Measurements from ENCODE around the gene TRIM31. TPM values are rescaled to one million over a fixed set of nuclear protein-coding genes. Genes with fewer than 3 reads are reported as not detected.

TRIM31 gene
- total and polyA plus RNA-seq, 3 experiments from 2014 or later: not detected

GRCh38 chr6:30061092-30061857 is 51.6 kb downstream of the TRIM31 start, which contains the start of gene POLR1H:
Gene POLR1H (plus strand): TSS chr6:30061265. CDS start chr6:30061525, 260 bp downstream.
- peak; percentile 73 to 92 (median 87) for DNase-seq
- no peaks in the 10 kb centered on the region for H3K9me3 ChIP-seq (ENCODE audit: low read length)
- H3K4me1 Mint-ChIP-seq: peaks cover 40 to 55% (median 53%) of the 10 kb centered on the region in 3 donors
- CTCF ChIA-PET: interaction anchor here (1.3 to 2.0 kb wide), 5 partner anchors 10 to 48 kb away, joined by 3 to 8 read pairs (median 4); no protein-coding TSS in a partner anchor
- peaks cover 36% of the 10 kb centered on the region for H3K4me1 ChIP-seq (ENCODE audit: insufficient read depth, low read length)
- peak within 1 kb of the TSS; percentile 82 for H3K4me3 ChIP-seq (ENCODE audit: low read length)
- peak within 1 kb of the TSS; percentile 97 to 100 (median 98) for H3K4me3 Mint-ChIP-seq
- H3K27ac Mint-ChIP-seq: peak within 1 kb of the TSS; percentile 96 to 100 (median 99)
- no peaks in the 10 kb centered on the region for H3K9me3 Mint-ChIP-seq
- H3K36me3 ChIP-seq (ENCODE audit: insufficient read depth, low read length): peaks cover 14% of the 10 kb centered on the region
- POLR2A ChIA-PET: interaction anchor here (1.0 to 1.2 kb wide), 4 partner anchors 11 to 153 kb away, joined by 3 to 5 read pairs (median 3); partner anchors contain the start of gene RNF39
- H3K27ac ChIP-seq (ENCODE audit: low read depth, low read length): peak within 1 kb of the TSS; percentile 97
- H3K36me3 Mint-ChIP-seq: peaks cover 7 to 64% (median 13%) of the 10 kb centered on the region in 3 donors
- H3K27me3 ChIP-seq (ENCODE audit: insufficient read depth, low read length, poor library complexity, severe bottlenecking): no peaks in the 10 kb centered on the region
- H3K27me3 Mint-ChIP-seq: no peaks in the 10 kb centered on the region

DNA sequence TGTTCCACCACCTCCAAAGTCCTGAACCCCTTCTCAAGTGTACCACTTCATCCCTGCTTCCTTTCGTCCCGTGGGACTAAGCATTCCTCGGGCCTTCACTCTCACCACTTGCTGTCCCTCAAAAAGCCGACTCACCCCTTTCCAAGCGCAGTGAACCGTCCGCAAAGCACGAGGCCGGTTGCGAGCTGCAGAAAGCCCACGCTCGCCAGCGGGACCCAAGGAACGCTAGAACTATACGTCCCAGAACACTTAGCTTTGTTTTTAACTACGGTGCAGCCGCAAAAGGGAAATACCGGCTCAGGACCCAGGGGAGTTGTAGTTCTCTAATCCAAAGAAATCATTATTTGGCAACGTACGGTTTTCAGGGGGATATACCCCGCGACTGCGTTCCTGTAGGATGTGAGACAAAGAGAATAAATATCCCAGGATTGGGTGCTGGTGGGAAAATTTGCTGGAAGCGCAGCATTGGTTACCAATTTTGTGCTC is 52.2 kb downstream of the TRIM31 start:
- Mint-ChIP-seq H3K4me1 (peaks cover 34 to 48% (median 47%) of the 10 kb centered on the region in 3 donors), H3K36me3 (peaks cover 7 to 69% (median 13%) of the 10 kb centered on the region in 3 donors), H3K27me3 (no peaks in the 10 kb centered on the region), H3K27ac (peak overlapping the region; percentile 96 to 100 (median 99)), H3K4me3 (peak overlapping the region; percentile 97 to 100 (median 98)), H3K9me3 (no peaks in the 10 kb centered on the region)
- Histone ChIP-seq H3K36me3 (ENCODE audit: insufficient read depth, low read length) (peaks cover 14% of the 10 kb centered on the region), H3K4me3 (ENCODE audit: low read length) (peak overlapping the region; percentile 82), H3K4me1 (ENCODE audit: insufficient read depth, low read length) (peaks cover 30% of the 10 kb centered on the region), H3K9me3 (ENCODE audit: low read length) (no peaks in the 10 kb centered on the region), H3K27me3 (ENCODE audit: insufficient read depth, low read length, poor library complexity, severe bottlenecking) (no peaks in the 10 kb centered on the region), H3K27ac (ENCODE audit: low read depth, low read length) (peak overlapping the region; percentile 97)
- peak in 1 of 5 donors; percentile 58 for DNase-seq
- ChIA-PET POLR2A (interaction anchor here (1.0 to 1.2 kb wide), 3 partner anchors 11 to 154 kb away, joined by 3 to 5 read pairs (median 3); no protein-coding TSS in a partner anchor), CTCF (interaction anchor here (1.3 to 2.0 kb wide), 5 partner anchors 10 to 71 kb away, joined by 4 to 8 read pairs (median 5); no protein-coding TSS in a partner anchor)

GRCh38 chr6:30055513-30055912 is 57.4 kb downstream of the TRIM31 start:
- Histone ChIP-seq H3K9me3 (ENCODE audit: low read length) (no peaks in the 10 kb centered on the region), H3K27me3 (ENCODE audit: insufficient read depth, low read length, poor library complexity, severe bottlenecking) (no peaks in the 10 kb centered on the region), H3K36me3 (ENCODE audit: insufficient read depth, low read length) (peaks cover 4% of the 10 kb centered on the region), H3K4me1 (ENCODE audit: insufficient read depth, low read length) (peaks cover 9% of the 10 kb centered on the region), H3K4me3 (ENCODE audit: low read length) (no peak overlapping the region), H3K27ac (ENCODE audit: low read depth, low read length) (no peak overlapping the region)
- H3K27ac Mint-ChIP-seq: no peak overlapping the region
- ChIA-PET POLR2A (no interaction called here), CTCF (no interaction called here)
- no peak for DNase-seq
- H3K36me3 Mint-ChIP-seq: peaks cover 0 to 50% (median 22%) of the 10 kb centered on the region in 3 donors
- no peak overlapping the region for H3K4me3 Mint-ChIP-seq
- peaks cover 13 to 18% (median 14%) of the 10 kb centered on the region in 3 donors for H3K4me1 Mint-ChIP-seq
- H3K9me3 Mint-ChIP-seq: no peaks in the 10 kb centered on the region
- H3K27me3 Mint-ChIP-seq: peaks cover 0 to 1% of the 10 kb centered on the region in 2 donors

DNA sequence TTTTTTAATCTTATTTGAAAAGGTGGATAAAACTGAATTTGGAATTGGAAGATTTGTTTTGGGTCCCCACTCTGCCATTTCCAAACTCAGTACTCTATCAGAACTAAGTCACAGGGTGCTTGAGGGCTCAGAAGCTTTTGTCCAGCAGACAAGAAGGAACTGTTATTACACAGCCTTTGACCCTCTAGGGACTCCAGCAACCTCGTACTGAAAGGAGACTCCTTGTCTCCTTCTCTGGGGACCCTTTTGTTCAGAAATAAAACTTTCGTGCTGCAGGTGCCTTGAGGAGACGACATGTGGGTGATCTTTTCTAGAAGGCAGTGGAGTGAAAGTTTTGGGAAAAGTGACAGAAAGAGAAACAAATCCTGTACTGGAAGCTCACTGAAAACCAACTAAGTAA is 59.2 kb downstream of the TRIM31 start:
- H3K27me3 ChIP-seq (ENCODE audit: insufficient read depth, low read length, poor library complexity, severe bottlenecking): no peaks in the 10 kb centered on the region
- peaks cover 0 to 6% (median 4%) of the 10 kb centered on the region in 3 donors for H3K4me1 Mint-ChIP-seq
- H3K27ac ChIP-seq (ENCODE audit: low read depth, low read length): no peak overlapping the region
- H3K4me3 Mint-ChIP-seq: no peak overlapping the region
- peaks cover 4% of the 10 kb centered on the region for H3K36me3 ChIP-seq (ENCODE audit: insufficient read depth, low read length)
- no peak overlapping the region for H3K27ac Mint-ChIP-seq
- no peak overlapping the region for H3K4me3 ChIP-seq (ENCODE audit: low read length)
- peaks cover 0 to 50% (median 22%) of the 10 kb centered on the region in 3 donors for H3K36me3 Mint-ChIP-seq
- H3K4me1 ChIP-seq (ENCODE audit: insufficient read depth, low read length): no peaks in the 10 kb centered on the region
- H3K27me3 Mint-ChIP-seq: peaks cover 0 to 1% of the 10 kb centered on the region in 2 donors
- no peak for DNase-seq
- no peaks in the 10 kb centered on the region for H3K9me3 ChIP-seq (ENCODE audit: low read length)
- ChIA-PET POLR2A (no interaction called here), CTCF (no interaction called here)
- H3K9me3 Mint-ChIP-seq: no peaks in the 10 kb centered on the region

Other genes starting within 250 kb of the TRIM31 start
- 1,000 to 10,000 TPM; 1,371 to 1,390 TPM for gene HLA-A, start 170.6 kb downstream of the TRIM31 start, total RNA-seq
- gene HLA-A, start 170.6 kb downstream of the TRIM31 start, polyA plus RNA-seq: 3,526 TPM
- gene POLR1H, start 51.8 kb downstream of the TRIM31 start, total RNA-seq: 10 to 100 TPM; 55.0 to 58.1 TPM
- gene POLR1H, start 51.8 kb downstream of the TRIM31 start, polyA plus RNA-seq: 123 TPM
- 10 to 100 TPM; 67.1 to 70.9 TPM for gene PPP1R11, start 45.9 kb downstream of the TRIM31 start, total RNA-seq
- gene PPP1R11, start 45.9 kb downstream of the TRIM31 start, polyA plus RNA-seq: 122 TPM
- gene RNF39, start 37.3 kb downstream of the TRIM31 start, total RNA-seq: not detected
- gene RNF39, start 37.3 kb downstream of the TRIM31 start, polyA plus RNA-seq: 0.17 TPM
- not detected for gene TRIM40, start 23.1 kb upstream of the TRIM31 start, total RNA-seq
- not detected for gene TRIM40, start 23.1 kb upstream of the TRIM31 start, polyA plus RNA-seq
- gene TRIM10, start 48.1 kb upstream of the TRIM31 start, total RNA-seq: not detected
- gene TRIM10, start 48.1 kb upstream of the TRIM31 start, polyA plus RNA-seq: not detected
- not detected for gene TRIM15, start 50.5 kb upstream of the TRIM31 start, total RNA-seq
- gene TRIM15, start 50.5 kb upstream of the TRIM31 start, polyA plus RNA-seq: not detected
- gene TRIM26, start 100.3 kb upstream of the TRIM31 start, total RNA-seq: 100 to 1,000 TPM in 1 of 2 experiments, 10 to 100 TPM in 1; 94.6 to 102 TPM
- gene TRIM26, start 100.3 kb upstream of the TRIM31 start, polyA plus RNA-seq: 52.9 TPM
- 10 to 100 TPM; 19.9 to 21.9 TPM for gene TRIM39, start 213.8 kb upstream of the TRIM31 start, total RNA-seq
- gene TRIM39, start 213.8 kb upstream of the TRIM31 start, polyA plus RNA-seq: 12.0 TPM
- gene RPP21, start 232.1 kb upstream of the TRIM31 start, total RNA-seq: 10 to 100 TPM; 41.3 to 41.5 TPM
- 71.0 TPM for gene RPP21, start 232.1 kb upstream of the TRIM31 start, polyA plus RNA-seq